ENCODE results near the gene HOXA6. TPM values are rescaled to one million over a fixed set of nuclear protein-coding genes. Genes with fewer than 3 reads are reported as not detected.

HOXA6 gene
- total and polyA plus RNA-seq, 2 donors from 2014 or later, result 1.1 to 22.0 TPM

DNA sequence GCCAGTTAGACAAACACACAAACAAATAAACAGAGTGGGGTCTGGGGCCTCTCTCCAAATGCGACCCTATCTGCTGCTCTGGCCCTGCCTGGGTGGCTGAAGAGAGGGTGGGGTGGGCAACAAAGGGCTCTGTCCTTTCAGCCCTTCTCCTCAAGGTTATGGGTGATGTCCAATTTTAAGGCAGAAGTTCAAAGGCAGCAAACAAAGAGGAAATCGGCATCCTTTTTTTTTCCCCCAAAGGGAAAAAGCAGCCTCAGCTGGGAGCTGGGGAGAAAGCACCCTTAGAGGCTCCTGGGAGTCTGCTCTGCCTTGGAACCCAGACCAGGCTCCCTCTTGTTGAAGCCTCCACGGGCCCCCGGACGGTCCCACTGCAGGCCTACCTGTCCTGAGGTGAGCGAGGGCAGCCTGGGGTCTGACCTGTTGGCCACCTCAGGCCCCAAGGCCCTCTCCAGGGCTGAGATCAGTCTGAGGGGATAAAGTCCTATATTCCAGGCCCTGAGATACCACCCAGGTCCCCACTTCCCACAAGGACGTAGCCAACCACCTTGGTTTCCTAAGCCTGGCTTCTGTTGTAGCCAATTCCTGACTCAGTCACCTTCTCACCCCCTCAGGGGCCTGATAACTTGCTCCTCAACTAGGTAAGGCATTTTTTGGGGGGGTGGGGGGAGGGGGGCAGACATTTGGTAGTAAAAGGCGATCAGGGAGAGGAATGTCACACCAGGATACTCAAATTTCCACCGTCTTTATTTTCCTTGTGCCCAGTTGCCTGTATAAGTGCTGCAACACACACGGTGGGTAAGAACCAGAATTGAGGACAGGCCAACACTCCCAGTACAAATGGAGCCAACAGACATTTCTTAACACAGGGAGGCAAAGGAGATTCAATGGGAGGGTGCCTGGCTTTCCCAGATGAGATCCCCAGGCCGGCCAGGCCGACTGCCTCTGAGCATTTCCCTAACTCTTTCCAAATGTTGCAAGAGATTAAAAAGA, 33.2 kb upstream of the HOXA6 start:
- Histone ChIP-seq H3K27ac (ENCODE audit: low read depth in 2 of 2, low read length in 2 of 2) (peak overlapping the region; percentile 60 to 94), H3K4me3 (ENCODE audit: low read length in 3 of 3) (peak overlapping the region in 1 of 3 donors; percentile 31), H3K27me3 (ENCODE audit: control insufficient read depth, insufficient read depth, low read length) (no peaks in the 10 kb centered on the region), H3K9ac (ENCODE audit: low read length in 3 of 3) (peak overlapping the region in 2 of 3 donors; percentile 26 to 42), H3K4me1 (ENCODE audit: control insufficient read depth in 2 of 3, insufficient read depth in 2 of 3, low read depth in 1 of 3, low read length in 3 of 3) (peaks cover 0 to 6% (median 0%) of the 10 kb centered on the region in 3 donors), H3K9me3 (ENCODE audit: control insufficient read depth in 2 of 3, insufficient read depth in 1 of 3, low read length in 3 of 3) (no peaks in the 10 kb centered on the region), H3K36me3 (ENCODE audit: control insufficient read depth in 2 of 3, insufficient read depth in 3 of 3, low read length in 3 of 3) (no peaks in the 10 kb centered on the region)
- no peak for FAIRE-seq
- TF ChIP-seq, protein P1, sequence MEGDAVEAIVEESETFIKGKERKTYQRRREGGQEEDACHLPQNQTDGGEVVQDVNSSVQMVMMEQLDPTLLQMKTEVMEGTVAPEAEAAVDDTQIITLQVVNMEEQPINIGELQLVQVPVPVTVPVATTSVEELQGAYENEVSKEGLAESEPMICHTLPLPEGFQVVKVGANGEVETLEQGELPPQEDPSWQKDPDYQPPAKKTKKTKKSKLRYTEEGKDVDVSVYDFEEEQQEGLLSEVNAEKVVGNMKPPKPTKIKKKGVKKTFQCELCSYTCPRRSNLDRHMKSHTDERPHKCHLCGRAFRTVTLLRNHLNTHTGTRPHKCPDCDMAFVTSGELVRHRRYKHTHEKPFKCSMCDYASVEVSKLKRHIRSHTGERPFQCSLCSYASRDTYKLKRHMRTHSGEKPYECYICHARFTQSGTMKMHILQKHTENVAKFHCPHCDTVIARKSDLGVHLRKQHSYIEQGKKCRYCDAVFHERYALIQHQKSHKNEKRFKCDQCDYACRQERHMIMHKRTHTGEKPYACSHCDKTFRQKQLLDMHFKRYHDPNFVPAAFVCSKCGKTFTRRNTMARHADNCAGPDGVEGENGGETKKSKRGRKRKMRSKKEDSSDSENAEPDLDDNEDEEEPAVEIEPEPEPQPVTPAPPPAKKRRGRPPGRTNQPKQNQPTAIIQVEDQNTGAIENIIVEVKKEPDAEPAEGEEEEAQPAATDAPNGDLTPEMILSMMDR (IDR thresholded peaks at IDR 0.05; ENCODE audit: borderline replicate concordance, extremely low read depth, insufficient read depth), result no peak
- DNase-seq, result peak in 4 of 5 donors; percentile 61 to 73 (median 68)
- intact Hi-C loops (cut with DNase I), result no loop called here

GRCh38 chr7:27179503-27180430, 32.2 kb upstream of the HOXA6 start:
- Histone ChIP-seq H3K27me3 (ENCODE audit: control insufficient read depth, insufficient read depth, low read length) (no peaks in the 10 kb centered on the region), H3K4me3 (ENCODE audit: low read length in 3 of 3) (peak overlapping the region; percentile 67 to 86 (median 68)), H3K9me3 (ENCODE audit: control insufficient read depth in 2 of 3, insufficient read depth in 1 of 3, low read length in 3 of 3) (no peaks in the 10 kb centered on the region), H3K4me1 (ENCODE audit: control insufficient read depth in 2 of 3, insufficient read depth in 2 of 3, low read depth in 1 of 3, low read length in 3 of 3) (peaks cover 0 to 4% (median 0%) of the 10 kb centered on the region in 3 donors), H3K9ac (ENCODE audit: low read length in 3 of 3) (peak overlapping the region; percentile 56 to 74 (median 63)), H3K27ac (ENCODE audit: low read depth in 2 of 2, low read length in 2 of 2) (peak overlapping the region; percentile 60 to 94), H3K36me3 (ENCODE audit: control insufficient read depth in 2 of 3, insufficient read depth in 3 of 3, low read length in 3 of 3) (no peaks in the 10 kb centered on the region)
- TF ChIP-seq, protein P1 (IDR thresholded peaks at IDR 0.05; ENCODE audit: borderline replicate concordance, extremely low read depth, insufficient read depth), result peak; percentile 75
- DNase-seq, result peak; percentile 93 to 97 (median 95)
- no peak for FAIRE-seq
- intact Hi-C loops (cut with DNase I), result loop anchor here (10.0 kb wide), 1 partner anchor 1325 kb away; no protein-coding TSS in a partner anchor

- TF ChIP-seq, protein P1 (IDR thresholded peaks at IDR 0.05; ENCODE audit: borderline replicate concordance, extremely low read depth, insufficient read depth), result no peak
- Histone ChIP-seq H3K36me3 (ENCODE audit: control insufficient read depth in 2 of 3, insufficient read depth in 3 of 3, low read length in 3 of 3) (no peaks in the 10 kb centered on the region), H3K4me1 (ENCODE audit: control insufficient read depth in 2 of 3, insufficient read depth in 2 of 3, low read depth in 1 of 3, low read length in 3 of 3) (peaks cover 0 to 4% (median 0%) of the 10 kb centered on the region in 3 donors), H3K27me3 (ENCODE audit: control insufficient read depth, insufficient read depth, low read length) (no peaks in the 10 kb centered on the region), H3K9ac (ENCODE audit: low read length in 3 of 3) (peak overlapping the region; percentile 56 to 74 (median 63)), H3K27ac (ENCODE audit: low read depth in 2 of 2, low read length in 2 of 2) (peak overlapping the region; percentile 60 to 94), H3K9me3 (ENCODE audit: control insufficient read depth in 2 of 3, insufficient read depth in 1 of 3, low read length in 3 of 3) (no peaks in the 10 kb centered on the region), H3K4me3 (ENCODE audit: low read length in 3 of 3) (peak overlapping the region; percentile 67 to 86 (median 68))
- intact Hi-C loops (cut with DNase I), result loop anchor here (10.0 kb wide), 1 partner anchor 1324 kb away; no protein-coding TSS in a partner anchor
- DNase-seq, result peak in 2 of 5 donors; percentile 31 to 42
- no peak for FAIRE-seq
Measured at GRCh38 chr7:27179030-27179429, 31.5 kb upstream of the HOXA6 start.

All from kidney (tissue), 14 donors.